Endothelial cell (in vitro differentiated cells): ENCODE data around the gene ROBO2. TPM values are rescaled to one million over a fixed set of nuclear protein-coding genes. Genes with fewer than 3 reads are reported as not detected.

ENCODE experiments used
- DNase-seq: peaks from one replicate; pipeline ENCODE4 v3.0.0; 2021; ENCODE audit warnings: low spot score
- H3K27ac Mint-ChIP-seq: one replicate; pipeline ENCODE4 v1.8.0; 2021; ENCODE audit warnings: mixed read lengths, inconsistent platforms; ENCODE audit not compliant: unreplicated experiment
- H3K27me3 Mint-ChIP-seq: one replicate; pipeline ENCODE4 v1.8.0; 2021; ENCODE audit warnings: mild to moderate bottlenecking, moderate library complexity, mixed read lengths, inconsistent platforms; ENCODE audit not compliant: unreplicated experiment
- H3K36me3 Mint-ChIP-seq: one replicate; pipeline ENCODE4 v1.8.0; 2021; ENCODE audit warnings: mild to moderate bottlenecking, low read depth, mixed read lengths, inconsistent platforms; ENCODE audit not compliant: unreplicated experiment
- H3K4me1 Mint-ChIP-seq: one replicate; pipeline ENCODE4 v1.8.0; 2021; ENCODE audit warnings: mild to moderate bottlenecking, mixed read lengths, inconsistent platforms; ENCODE audit not compliant: unreplicated experiment
- H3K4me3 Mint-ChIP-seq: one replicate; pipeline ENCODE4 v1.8.0; 2021; ENCODE audit warnings: mild to moderate bottlenecking, mixed read lengths, inconsistent platforms; ENCODE audit not compliant: unreplicated experiment
- H3K9me3 Mint-ChIP-seq: one replicate; pipeline ENCODE4 v1.8.0; 2021; ENCODE audit warnings: mixed read lengths, inconsistent platforms; ENCODE audit not compliant: unreplicated experiment
- total RNA-seq: library from RNA; stranded (reverse); fragmentation: NEBNext Ultra II Directional; extraction: Animal tissue kit (Norgen Biotek cat#: 25700); gene quantifications from one replicate; pipeline ENCODE4 v1.2.1, GENCODE V29; 2021; ENCODE audit not compliant: unreplicated experiment
- TF ChIP-seq, protein P1 (sequence below): fragments of 200-600 bp; sonication (generic); IDR thresholded peaks from one replicate; pipeline ENCODE4 v1.5.0; 2021; ENCODE audit warnings: antibody characterized with exemption; ENCODE audit not compliant: unreplicated experiment

The ROBO2 gene
- total RNA-seq, 1 donor from 2014 or later: 2.5 TPM

DNA sequence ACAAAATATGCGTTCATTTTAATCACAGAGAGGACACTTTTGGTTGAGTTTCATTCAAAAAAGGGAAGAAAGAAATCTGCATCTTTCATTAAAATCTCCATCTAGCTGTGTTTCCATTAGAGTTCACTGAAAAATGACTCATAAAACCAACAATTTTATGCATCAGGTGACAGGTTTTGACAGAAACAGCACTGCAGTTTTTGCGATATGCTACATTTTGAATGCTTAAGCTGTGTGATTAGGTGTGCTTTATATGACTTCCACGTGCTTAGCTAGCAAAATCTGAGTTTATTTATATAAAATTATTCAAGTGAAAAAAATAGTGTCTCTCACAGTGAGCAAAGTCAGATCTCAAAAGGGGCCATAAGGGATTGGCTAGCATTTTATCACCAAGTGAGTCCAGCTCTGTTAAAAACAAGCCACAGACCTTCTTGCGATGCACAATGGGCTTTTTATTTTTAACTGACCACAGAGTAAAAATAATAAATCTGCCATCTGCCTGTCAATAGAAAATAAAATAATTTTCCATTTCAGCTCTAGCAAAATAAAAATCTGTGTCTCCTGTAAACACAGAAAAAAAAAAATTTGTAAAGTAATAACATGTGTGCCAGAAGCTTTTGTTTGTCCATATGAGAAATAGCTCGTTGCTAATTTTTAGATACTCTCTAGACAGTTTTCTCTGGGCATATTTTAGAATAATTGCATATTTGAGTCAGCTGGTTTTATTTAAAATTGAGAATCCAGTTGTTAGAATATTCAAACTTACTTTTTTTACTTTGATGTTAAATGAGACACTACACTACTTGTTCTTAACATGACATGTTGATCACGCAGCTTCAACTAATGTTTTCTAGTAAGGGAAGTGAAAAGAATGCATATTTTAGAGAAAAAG, 409.8 kb downstream of the ROBO2 start:
- Mint-ChIP-seq H3K9me3 (no peaks in the 10 kb centered on the region), H3K4me3 (no peak overlapping the region), H3K27ac (no peak overlapping the region), H3K4me1 (no peaks in the 10 kb centered on the region), H3K27me3 (no peaks in the 10 kb centered on the region), H3K36me3 (no peaks in the 10 kb centered on the region)
- DNase-seq: no peak
- TF ChIP-seq, protein P1, sequence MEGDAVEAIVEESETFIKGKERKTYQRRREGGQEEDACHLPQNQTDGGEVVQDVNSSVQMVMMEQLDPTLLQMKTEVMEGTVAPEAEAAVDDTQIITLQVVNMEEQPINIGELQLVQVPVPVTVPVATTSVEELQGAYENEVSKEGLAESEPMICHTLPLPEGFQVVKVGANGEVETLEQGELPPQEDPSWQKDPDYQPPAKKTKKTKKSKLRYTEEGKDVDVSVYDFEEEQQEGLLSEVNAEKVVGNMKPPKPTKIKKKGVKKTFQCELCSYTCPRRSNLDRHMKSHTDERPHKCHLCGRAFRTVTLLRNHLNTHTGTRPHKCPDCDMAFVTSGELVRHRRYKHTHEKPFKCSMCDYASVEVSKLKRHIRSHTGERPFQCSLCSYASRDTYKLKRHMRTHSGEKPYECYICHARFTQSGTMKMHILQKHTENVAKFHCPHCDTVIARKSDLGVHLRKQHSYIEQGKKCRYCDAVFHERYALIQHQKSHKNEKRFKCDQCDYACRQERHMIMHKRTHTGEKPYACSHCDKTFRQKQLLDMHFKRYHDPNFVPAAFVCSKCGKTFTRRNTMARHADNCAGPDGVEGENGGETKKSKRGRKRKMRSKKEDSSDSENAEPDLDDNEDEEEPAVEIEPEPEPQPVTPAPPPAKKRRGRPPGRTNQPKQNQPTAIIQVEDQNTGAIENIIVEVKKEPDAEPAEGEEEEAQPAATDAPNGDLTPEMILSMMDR: no peak

DNA sequence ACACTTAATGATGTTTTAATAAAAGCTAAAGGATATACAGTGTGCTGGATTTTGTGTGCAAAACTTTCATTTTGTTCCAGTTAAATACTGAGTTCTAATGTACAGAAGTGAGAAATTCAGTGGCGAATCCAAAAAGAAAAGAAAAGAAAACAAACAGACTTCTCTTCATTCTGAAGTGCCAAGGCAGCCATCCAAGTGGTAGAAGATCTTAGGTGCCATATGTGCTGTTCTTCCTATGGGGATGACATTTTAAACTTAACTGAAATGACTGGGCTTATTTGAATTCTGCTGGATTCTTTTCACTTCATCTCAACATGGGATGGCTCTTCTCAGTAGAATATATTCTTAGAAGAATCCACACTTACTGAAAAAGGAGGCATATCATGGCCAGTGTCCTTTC, 416.5 kb downstream of the ROBO2 start:
- no peak overlapping the region for H3K4me3 Mint-ChIP-seq

DNA sequence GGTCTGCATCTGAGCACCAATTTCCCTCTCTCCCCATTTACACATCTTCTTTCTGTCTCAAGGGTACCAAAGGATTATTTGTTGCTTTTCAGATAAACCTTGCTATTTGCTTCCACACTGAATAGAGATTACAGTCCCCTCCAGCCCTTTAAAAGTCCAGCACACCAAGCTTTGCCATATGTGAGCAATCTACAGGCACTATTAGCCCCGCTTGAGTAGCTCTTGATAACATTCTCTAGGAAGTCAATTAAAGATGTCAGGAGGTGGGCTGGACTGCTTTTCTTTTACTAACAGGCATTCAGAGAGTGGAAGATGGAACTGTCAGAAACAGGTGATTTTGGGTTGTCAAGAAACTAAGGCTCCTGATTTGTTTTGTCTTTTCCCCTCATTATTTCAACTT, 417.0 kb downstream of the ROBO2 start:
- H3K9me3 Mint-ChIP-seq: no peaks in the 10 kb centered on the region
- H3K4me1 Mint-ChIP-seq: no peaks in the 10 kb centered on the region
- H3K4me3 Mint-ChIP-seq: no peak overlapping the region

More for the DNA sequence above, 416.5 kb downstream of the ROBO2 start:
- H3K36me3 Mint-ChIP-seq: no peaks in the 10 kb centered on the region
- H3K27ac Mint-ChIP-seq: no peak overlapping the region
- H3K9me3 Mint-ChIP-seq: no peaks in the 10 kb centered on the region
- no peak for DNase-seq
- TF ChIP-seq, protein P1: no peak
- no peaks in the 10 kb centered on the region for H3K27me3 Mint-ChIP-seq
- no peaks in the 10 kb centered on the region for H3K4me1 Mint-ChIP-seq

DNA sequence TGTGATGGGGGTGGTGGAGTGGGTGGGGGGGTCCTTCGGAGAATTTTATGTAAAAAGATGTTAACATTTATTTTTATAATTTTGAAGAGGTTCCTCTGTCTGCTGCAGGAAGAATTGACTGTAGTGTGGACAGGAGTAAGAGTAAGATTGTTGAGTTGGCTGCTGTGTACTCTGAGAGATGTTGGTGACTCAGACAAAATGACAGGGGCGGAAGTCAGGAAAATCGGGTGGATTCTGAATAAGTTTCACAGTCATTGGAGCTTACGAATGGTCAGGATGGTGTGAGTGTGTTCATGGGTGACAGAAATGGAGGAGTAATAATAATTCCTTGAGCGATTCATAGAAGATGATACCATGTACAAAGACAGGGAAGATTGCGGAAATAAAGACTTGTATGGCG, 420.0 kb downstream of the ROBO2 start:
- TF ChIP-seq, protein P1: no peak
- H3K9me3 Mint-ChIP-seq: no peaks in the 10 kb centered on the region
- H3K27ac Mint-ChIP-seq: no peak overlapping the region
- H3K4me3 Mint-ChIP-seq: no peak overlapping the region
- no peaks in the 10 kb centered on the region for H3K27me3 Mint-ChIP-seq
- DNase-seq: no peak
- H3K36me3 Mint-ChIP-seq: no peaks in the 10 kb centered on the region
- H3K4me1 Mint-ChIP-seq: no peaks in the 10 kb centered on the region

More for the DNA sequence above, 417.0 kb downstream of the ROBO2 start:
- Mint-ChIP-seq H3K27ac (no peak overlapping the region), H3K36me3 (no peaks in the 10 kb centered on the region), H3K27me3 (no peaks in the 10 kb centered on the region)
- TF ChIP-seq, protein P1: no peak
- no peak for DNase-seq

DNA sequence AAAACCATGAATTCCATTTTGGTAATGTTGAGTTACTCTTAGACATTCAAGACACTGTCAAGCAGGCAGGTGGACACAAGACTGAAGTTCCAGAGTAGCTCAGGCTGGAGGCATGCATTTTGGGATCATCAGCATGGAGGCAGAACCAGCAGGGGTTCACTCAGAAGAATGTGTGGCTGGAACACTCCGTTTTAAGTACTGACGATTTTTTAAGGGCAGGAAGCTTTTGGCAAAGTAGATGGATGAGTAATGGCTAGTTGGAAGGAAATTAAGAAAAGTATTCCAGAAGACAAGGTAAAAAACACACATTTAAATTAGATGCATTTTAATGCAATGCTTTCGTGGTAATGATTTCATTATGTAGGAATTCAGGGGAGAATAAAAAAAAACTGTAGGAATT, 420.4 kb downstream of the ROBO2 start:
- Mint-ChIP-seq H3K9me3 (no peaks in the 10 kb centered on the region), H3K4me1 (no peaks in the 10 kb centered on the region)
- TF ChIP-seq, protein P1: no peak

More for the DNA sequence above, 420.4 kb downstream of the ROBO2 start:
- no peaks in the 10 kb centered on the region for H3K27me3 Mint-ChIP-seq
- DNase-seq: no peak
- no peak overlapping the region for H3K27ac Mint-ChIP-seq
- no peaks in the 10 kb centered on the region for H3K36me3 Mint-ChIP-seq
- H3K4me3 Mint-ChIP-seq: no peak overlapping the region
